Liver (tissue), 3 donors: Measurements from ENCODE around the gene FGFRL1.

Experiments
- EGR1 ChIP-seq, 2 donors: IDR thresholded peaks; 2 replicates each; pipeline ENCODE4 v1.6.1; 2016 to 2018; ENCODE audit warnings: antibody characterized with exemption in 2 of 2, low read depth in 2 of 2
- GABPA ChIP-seq, 2 donors: IDR thresholded peaks in 1 of 2; conservative IDR thresholded peaks in 1 of 2; 2 replicates each; pipeline ENCODE4 v1.6.1; 2016; ENCODE audit warnings: antibody characterized with exemption in 2 of 2, mild to moderate bottlenecking in 1 of 2, moderate library complexity in 1 of 2
- HNF4A ChIP-seq, 2 donors: conservative IDR thresholded peaks; 2 replicates each; pipeline ENCODE4 v1.6.1; 2016; ENCODE audit warnings: antibody characterized with exemption in 2 of 2, mild to moderate bottlenecking in 2 of 2
- JUND ChIP-seq, 2 donors: IDR thresholded peaks; 2 replicates each; pipeline ENCODE4 v1.6.1; 2016; ENCODE audit warnings: antibody characterized with exemption in 2 of 2
- NR2F2 ChIP-seq: IDR thresholded peaks from 2 replicates; pipeline ENCODE4 v1.6.1; 2016; ENCODE audit warnings: antibody characterized with exemption
- RAD21 ChIP-seq, 2 donors: IDR thresholded peaks; 2 replicates each; pipeline ENCODE4 v1.6.1; 2016; ENCODE audit warnings: antibody characterized with exemption in 2 of 2, mild to moderate bottlenecking in 2 of 2
- RXRA ChIP-seq, 2 donors: IDR thresholded peaks; 2 replicates each; pipeline ENCODE4 v1.6.1; 2017 to 2018; ENCODE audit warnings: antibody characterized with exemption in 2 of 2, mild to moderate bottlenecking in 1 of 2
- SP1 ChIP-seq: IDR thresholded peaks from 2 replicates; pipeline ENCODE4 v1.6.1; 2018; ENCODE audit warnings: antibody characterized with exemption, mild to moderate bottlenecking
- TAF1 ChIP-seq: conservative IDR thresholded peaks from 2 replicates; pipeline ENCODE4 v1.6.1; 2016; ENCODE audit warnings: antibody characterized with exemption, mild to moderate bottlenecking
- YY1 ChIP-seq: IDR thresholded peaks from 2 replicates; pipeline ENCODE4 v1.6.1; 2016; ENCODE audit warnings: antibody characterized with exemption, mild to moderate bottlenecking
- TF ChIP-seq, protein P1 (sequence below): fragments of 150-350 bp; IDR thresholded peaks from 2 replicates; pipeline ENCODE4 v1.5.1; 2017; ENCODE audit warnings: improper control_type of control experiment, low read depth, low read length; ENCODE audit not compliant: missing input control
- TF ChIP-seq, protein P2 (sequence below): IDR thresholded peaks from 2 replicates; pipeline ENCODE4 v1.6.1; 2016; ENCODE audit warnings: antibody characterized with exemption
- TF ChIP-seq, protein P3 (sequence below): IDR thresholded peaks from 2 replicates; pipeline ENCODE4 v1.6.1; 2016; ENCODE audit warnings: antibody characterized with exemption
- TF ChIP-seq, protein P4 (sequence below): IDR thresholded peaks from 2 replicates; pipeline ENCODE4 v1.6.1; 2016; ENCODE audit warnings: antibody characterized with exemption, mild to moderate bottlenecking
- donor health status: healthy.
- donor health status: healthy.

DNA sequence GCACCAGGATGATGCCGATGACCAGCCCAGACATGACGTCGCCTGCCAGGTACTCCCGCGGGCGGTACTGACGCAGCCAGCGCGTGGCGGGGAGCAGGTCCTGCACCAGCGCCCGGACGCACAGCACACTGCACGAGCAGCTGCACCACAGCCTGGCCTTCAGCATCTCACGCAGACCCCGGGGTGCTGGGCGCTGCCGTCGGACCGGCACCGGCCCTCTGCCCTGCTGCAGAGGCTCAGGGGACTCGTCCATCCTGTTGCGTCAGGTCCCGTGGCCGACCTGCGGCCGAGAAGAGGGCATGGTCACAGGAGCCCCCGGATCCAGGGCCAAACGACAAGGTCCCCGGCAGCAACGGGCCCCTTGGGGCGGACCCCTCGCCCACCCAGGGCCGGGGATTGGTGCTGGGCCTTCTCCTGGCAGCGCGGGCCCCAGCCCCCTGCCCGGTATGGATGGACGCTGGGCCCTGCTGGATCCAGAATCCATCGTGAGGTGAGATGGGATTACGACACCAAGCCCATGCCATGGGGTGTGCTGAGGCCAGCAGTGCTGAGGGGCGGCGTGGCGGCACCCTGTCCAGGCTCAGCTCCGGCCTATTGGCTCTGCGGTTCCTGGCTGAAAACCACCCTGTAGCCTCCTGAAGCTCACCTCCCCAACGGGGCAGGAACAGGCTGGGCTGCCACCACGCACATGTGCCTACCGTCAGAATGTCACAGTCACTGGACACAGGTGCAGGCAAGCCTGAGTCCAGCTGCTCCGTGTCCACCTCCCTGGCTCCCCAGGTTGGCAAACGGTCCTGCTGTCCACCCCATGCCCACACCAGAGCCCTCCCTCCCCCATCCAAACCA, 19.8 kb upstream of the FGFRL1 start:
- TF ChIP-seq, protein P1, sequence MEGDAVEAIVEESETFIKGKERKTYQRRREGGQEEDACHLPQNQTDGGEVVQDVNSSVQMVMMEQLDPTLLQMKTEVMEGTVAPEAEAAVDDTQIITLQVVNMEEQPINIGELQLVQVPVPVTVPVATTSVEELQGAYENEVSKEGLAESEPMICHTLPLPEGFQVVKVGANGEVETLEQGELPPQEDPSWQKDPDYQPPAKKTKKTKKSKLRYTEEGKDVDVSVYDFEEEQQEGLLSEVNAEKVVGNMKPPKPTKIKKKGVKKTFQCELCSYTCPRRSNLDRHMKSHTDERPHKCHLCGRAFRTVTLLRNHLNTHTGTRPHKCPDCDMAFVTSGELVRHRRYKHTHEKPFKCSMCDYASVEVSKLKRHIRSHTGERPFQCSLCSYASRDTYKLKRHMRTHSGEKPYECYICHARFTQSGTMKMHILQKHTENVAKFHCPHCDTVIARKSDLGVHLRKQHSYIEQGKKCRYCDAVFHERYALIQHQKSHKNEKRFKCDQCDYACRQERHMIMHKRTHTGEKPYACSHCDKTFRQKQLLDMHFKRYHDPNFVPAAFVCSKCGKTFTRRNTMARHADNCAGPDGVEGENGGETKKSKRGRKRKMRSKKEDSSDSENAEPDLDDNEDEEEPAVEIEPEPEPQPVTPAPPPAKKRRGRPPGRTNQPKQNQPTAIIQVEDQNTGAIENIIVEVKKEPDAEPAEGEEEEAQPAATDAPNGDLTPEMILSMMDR: no peak
- TF ChIP-seq NR2F2 (no peak), SP1 (no peak), EGR1 (IDR thresholded peaks at IDR 0.05; ENCODE audit: low read depth in 2 of 2) (no peak), GABPA (IDR thresholded peaks at IDR 0.05 in 1 of 2, conservative IDR thresholded peaks at IDR 0.05 in 1 of 2) (no peak), RAD21 (IDR thresholded peaks at IDR 0.05) (no peak), TAF1 (no peak), JUND (IDR thresholded peaks at IDR 0.05) (no peak), YY1 (no peak), HNF4A (conservative IDR thresholded peaks at IDR 0.05) (no peak), RXRA (IDR thresholded peaks at IDR 0.05) (no peak)
- TF ChIP-seq, protein P2, sequence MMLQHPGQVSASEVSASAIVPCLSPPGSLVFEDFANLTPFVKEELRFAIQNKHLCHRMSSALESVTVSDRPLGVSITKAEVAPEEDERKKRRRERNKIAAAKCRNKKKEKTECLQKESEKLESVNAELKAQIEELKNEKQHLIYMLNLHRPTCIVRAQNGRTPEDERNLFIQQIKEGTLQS: no peak
- TF ChIP-seq, protein P3, sequence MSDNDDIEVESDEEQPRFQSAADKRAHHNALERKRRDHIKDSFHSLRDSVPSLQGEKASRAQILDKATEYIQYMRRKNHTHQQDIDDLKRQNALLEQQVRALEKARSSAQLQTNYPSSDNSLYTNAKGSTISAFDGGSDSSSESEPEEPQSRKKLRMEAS: no peak
- TF ChIP-seq, protein P4, sequence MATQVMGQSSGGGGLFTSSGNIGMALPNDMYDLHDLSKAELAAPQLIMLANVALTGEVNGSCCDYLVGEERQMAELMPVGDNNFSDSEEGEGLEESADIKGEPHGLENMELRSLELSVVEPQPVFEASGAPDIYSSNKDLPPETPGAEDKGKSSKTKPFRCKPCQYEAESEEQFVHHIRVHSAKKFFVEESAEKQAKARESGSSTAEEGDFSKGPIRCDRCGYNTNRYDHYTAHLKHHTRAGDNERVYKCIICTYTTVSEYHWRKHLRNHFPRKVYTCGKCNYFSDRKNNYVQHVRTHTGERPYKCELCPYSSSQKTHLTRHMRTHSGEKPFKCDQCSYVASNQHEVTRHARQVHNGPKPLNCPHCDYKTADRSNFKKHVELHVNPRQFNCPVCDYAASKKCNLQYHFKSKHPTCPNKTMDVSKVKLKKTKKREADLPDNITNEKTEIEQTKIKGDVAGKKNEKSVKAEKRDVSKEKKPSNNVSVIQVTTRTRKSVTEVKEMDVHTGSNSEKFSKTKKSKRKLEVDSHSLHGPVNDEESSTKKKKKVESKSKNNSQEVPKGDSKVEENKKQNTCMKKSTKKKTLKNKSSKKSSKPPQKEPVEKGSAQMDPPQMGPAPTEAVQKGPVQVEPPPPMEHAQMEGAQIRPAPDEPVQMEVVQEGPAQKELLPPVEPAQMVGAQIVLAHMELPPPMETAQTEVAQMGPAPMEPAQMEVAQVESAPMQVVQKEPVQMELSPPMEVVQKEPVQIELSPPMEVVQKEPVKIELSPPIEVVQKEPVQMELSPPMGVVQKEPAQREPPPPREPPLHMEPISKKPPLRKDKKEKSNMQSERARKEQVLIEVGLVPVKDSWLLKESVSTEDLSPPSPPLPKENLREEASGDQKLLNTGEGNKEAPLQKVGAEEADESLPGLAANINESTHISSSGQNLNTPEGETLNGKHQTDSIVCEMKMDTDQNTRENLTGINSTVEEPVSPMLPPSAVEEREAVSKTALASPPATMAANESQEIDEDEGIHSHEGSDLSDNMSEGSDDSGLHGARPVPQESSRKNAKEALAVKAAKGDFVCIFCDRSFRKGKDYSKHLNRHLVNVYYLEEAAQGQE: no peak
